ENCODE results near the gene TMEM200A.

TMEM200A gene

DNA sequence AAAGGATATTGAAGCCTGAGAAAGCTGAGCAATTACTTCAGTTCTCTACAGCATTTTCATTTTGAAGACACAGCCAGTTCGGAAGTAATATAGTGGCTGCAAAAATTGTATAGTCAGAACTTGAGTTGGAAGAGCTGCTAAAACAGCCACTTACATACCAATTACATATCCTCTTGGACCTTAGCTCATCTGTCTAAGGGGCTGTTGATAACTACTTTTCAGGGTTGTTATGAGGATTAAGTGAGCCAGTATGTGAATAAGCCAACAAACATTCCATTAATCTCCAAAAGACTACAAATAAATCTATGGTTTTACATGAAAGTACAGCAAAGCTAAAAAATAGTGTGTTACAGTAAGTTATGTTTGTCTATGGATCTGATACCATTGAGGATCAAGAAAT is 59.7 kb downstream of the TMEM200A start:
- no peak for DNase-seq (ENCODE audit: low spot score)

- no peak for DNase-seq (ENCODE audit: low spot score)
Observed at GRCh38 chr6:130426066-130426721, 60.4 kb downstream of the TMEM200A start.

DNA sequence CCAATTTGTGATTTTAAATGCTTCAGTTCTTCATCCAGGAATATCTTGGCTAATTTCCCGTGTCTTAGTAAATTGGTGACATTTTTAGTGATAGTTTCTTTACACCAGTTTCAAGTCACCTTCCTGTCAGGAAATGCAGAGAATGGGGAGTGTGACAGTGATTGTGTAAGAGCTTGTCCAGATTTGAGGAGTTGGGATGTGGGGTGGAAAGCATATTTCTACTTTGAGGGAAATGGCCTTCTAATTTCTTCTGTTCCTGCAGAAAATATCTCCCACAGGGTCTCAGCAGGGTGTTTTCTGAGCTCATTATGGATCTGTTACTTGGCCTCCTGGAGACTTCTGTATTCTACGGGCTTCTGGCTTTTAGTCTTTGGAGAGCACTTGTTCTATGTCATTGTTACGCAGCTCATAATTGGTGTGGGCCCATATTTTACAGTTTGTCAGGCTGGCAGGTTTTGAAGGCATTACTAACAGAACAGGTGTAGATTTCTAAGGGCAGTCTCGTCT is 65.6 kb downstream of the TMEM200A start:
- no peak for DNase-seq (ENCODE audit: low spot score)

DNA sequence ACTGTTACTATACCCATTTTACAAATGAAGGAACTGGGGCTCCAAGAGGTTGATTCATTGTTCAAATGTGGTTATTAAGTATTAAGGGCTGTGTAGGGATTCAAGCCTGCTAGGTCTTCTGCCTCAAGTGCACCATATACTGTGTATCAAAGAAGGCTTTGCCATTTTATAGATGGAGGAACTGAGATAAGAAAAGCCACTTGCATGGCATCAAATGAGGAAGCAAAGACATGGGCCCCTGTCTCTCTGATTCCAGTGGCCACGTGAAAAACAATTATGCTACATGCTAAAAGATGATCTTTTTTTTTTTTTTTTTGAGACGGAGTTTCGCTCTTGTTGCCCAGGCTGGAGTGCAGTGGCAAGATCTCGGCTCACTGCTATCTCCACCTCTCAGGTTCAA is 67.0 kb downstream of the TMEM200A start:
- DNase-seq (ENCODE audit: low spot score): no peak

DNA sequence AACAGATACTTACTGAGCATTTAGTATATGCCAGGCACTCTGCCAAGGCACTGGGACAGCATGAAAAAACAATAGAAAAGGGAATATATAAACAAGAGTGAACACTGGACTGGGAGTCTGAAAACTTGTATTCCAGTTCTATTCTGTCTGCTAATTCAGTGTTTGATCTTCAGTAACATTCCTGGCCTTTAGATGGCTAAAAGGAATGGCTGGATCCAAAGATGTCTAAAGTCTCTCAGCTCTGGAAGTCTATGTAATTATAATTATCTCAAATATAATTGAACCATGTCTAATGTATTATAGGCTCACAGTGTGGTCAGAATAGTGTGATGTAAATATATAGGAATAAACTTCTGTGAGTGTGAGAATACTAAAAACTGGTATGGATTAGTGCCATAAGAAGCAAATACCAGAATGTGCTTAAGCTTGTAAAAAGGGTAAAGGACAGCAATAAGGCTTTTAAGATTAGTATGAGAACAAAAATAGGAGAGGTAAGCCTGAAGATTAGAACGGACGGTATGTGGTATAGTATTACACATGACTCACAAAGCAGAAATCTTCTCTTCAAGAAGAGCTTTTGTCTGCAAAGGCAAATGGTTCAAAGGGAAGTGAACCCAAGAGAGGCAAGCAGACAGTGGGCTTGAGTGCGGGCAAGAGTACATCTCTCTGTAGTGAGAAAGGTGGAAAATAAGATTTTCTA is 68.5 kb downstream of the TMEM200A start:
- peak; percentile 4 for DNase-seq (ENCODE audit: low spot score)

GRCh38 chr6:130435181-130435580 is 69.4 kb downstream of the TMEM200A start:
- DNase-seq (ENCODE audit: low spot score): no peak

- DNase-seq (ENCODE audit: low spot score): no peak
Observed at GRCh38 chr6:130437961-130438360, 72.1 kb downstream of the TMEM200A start.

GRCh38 chr6:130447374-130447773 is 81.6 kb downstream of the TMEM200A start:
- DNase-seq (ENCODE audit: low spot score): no peak

GRCh38 chr6:130452336-130452735 is 86.5 kb downstream of the TMEM200A start:
- no peak for DNase-seq (ENCODE audit: low spot score)

DNA sequence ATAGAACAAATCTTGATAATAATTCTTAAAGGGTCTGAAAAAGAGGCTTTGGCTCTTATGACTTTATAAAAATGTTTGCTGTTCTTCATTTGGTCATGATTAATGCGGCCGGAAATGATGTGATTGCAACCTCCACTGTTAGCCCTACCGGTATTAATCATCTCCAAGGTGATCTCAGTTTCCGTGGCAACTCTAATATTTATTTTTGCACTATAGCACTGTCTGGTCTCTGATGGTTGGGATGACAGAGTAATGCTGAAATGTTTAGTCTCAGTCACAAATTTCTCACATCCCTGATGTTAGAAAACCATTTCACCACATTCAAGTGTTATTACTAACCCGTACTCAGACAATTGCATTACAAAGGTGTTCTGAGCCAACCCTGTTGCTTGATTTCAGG is 87.4 kb downstream of the TMEM200A start:
- DNase-seq (ENCODE audit: low spot score): no peak

- DNase-seq (ENCODE audit: low spot score): no peak
Observed at GRCh38 chr6:130457605-130458004, 91.8 kb downstream of the TMEM200A start.

DNA sequence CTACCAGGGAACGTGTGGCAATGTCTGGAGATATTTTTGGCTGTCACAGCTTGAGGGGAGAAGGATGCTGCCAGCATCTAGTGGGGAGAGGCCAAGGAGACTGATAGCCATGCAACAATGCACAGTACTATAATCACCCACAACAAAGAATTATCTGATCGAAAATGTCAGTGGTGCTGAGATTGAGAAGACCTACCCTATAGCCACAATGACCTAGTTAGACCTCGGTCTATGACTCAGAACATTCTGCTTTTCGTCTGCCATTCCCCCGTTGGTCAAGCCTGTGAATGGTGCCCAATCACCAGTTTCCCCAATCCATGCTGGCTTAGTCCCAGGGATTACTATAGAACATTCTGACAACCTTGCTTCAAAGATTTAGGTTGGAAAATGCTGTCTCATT is 93.5 kb downstream of the TMEM200A start:
- DNase-seq (ENCODE audit: low spot score): no peak

GRCh38 chr6:130460934-130461333 is 95.1 kb downstream of the TMEM200A start:
- DNase-seq (ENCODE audit: low spot score): no peak

DNA sequence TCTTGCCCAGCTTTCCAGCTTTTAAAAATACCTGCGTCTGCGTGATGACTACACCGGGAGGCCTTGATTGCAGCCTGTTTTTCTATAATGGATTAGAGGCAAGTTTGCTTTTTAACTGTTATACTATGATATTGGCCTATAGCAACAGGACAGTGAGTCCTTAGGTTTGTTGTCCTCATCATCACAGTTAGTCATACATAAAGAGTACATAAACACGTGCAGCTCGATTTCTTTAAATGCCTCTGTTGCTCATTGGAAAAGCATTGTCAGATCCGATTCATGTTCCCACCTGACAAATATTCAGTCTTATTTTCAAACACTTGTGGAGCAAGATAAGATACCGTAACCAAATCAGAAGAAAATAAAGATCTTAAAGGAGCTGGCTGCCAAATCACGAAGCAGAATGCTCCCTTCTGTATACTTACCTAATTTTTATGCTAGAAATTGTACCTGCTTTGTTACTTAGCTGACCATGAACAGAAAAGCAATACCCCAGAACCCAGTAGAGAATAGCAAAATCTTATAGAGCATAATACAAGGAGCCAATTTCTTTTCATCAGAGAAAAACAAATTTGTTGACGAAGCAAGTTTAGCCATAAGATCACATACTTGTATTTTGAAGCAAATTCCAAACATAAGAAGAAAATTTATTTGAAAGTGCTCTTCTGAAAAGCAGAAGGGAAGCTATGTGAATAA is 100.4 kb downstream of the TMEM200A start:
- DNase-seq (ENCODE audit: low spot score): no peak

DNA sequence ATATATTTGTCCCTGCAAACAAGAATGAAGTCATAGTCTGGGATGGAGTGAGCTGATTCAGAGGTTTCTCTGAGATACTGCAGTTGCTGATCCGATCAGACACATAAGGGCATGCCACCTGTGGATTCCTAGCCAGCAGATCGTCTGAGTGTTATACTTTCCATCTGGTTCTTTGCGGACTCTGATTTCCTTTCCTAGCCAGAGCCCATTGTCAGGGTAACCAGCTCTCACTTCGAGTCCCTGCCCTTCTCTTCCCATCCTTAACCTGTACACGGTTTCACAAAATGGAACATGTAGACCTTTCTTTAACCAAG is 100.9 kb downstream of the TMEM200A start:
- DNase-seq (ENCODE audit: low spot score): no peak

- DNase-seq (ENCODE audit: low spot score): no peak
Observed at GRCh38 chr6:130467146-130468050, 101.6 kb downstream of the TMEM200A start.

- DNase-seq (ENCODE audit: low spot score): no peak
Observed at GRCh38 chr6:130470766-130471165, 104.9 kb downstream of the TMEM200A start.

DNA sequence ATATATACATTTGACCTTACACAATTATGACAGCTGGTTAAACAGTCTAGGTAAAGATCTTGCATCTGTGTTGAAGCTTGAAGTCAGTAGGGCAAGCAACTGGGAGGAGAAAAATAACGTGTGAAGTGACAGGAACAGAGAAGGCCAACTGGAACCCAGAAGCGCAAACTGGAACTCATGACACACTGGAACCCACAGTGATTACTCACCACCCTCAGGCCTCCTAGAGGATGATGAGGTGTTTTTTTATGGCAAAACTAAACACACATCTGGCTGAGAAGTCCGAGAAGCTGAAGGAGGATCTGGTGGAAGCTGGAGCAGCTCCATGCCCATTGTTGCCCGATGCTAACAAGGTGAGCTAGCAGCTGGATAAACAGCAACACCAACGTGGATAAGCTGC is 108.1 kb downstream of the TMEM200A start:
- DNase-seq (ENCODE audit: low spot score): no peak

GRCh38 chr6:130482645-130483390 is 117.0 kb downstream of the TMEM200A start:
- no peak for DNase-seq (ENCODE audit: low spot score)

GRCh38 chr6:130485870-130486269 is 120.1 kb downstream of the TMEM200A start:
- no peak for DNase-seq (ENCODE audit: low spot score)

GRCh38 chr6:130486417-130486816 is 120.6 kb downstream of the TMEM200A start:
- DNase-seq (ENCODE audit: low spot score): no peak
